Type B pancreatic cell (in vitro differentiated cells): ENCODE data around the gene RBBP8NL. TPM values are rescaled to one million over a fixed set of nuclear protein-coding genes. Genes with fewer than 3 reads are reported as not detected.

ENCODE experiments used
- DNase-seq: peaks from one replicate; pipeline ENCODE4 v3.0.0; 2021; ENCODE audit warnings: mixed read lengths; ENCODE audit not compliant: unreplicated experiment; ENCODE audit errors: extremely low spot score
- H3K27ac Mint-ChIP-seq: 2 replicates; pipeline ENCODE4 v1.8.0; 2021; ENCODE audit warnings: mild to moderate bottlenecking, mixed read lengths
- H3K27me3 Mint-ChIP-seq: 2 replicates; pipeline ENCODE4 v1.8.0; 2021; ENCODE audit warnings: mixed read lengths
- H3K36me3 Mint-ChIP-seq: 2 replicates; pipeline ENCODE4 v1.8.0; 2021; ENCODE audit warnings: mixed read lengths
- H3K4me1 Mint-ChIP-seq: one replicate; pipeline ENCODE4 v1.8.0; 2021; ENCODE audit warnings: mixed read lengths; ENCODE audit not compliant: unreplicated experiment
- H3K4me3 Mint-ChIP-seq: 2 replicates; pipeline ENCODE4 v1.8.0; 2021; ENCODE audit warnings: mild to moderate bottlenecking, mixed read lengths
- H3K9me3 Mint-ChIP-seq: 2 replicates; pipeline ENCODE4 v1.8.0; 2021; ENCODE audit warnings: mixed read lengths
- total RNA-seq: library from RNA; stranded (reverse); gene quantifications from 2 replicates; pipeline ENCODE4 v1.2.1, GENCODE V29; 2021; ENCODE audit warnings: low replicate concordance
- TF ChIP-seq, protein P1 (sequence below): fragments of 200-600 bp; sonication (generic); conservative IDR thresholded peaks from 2 replicates; pipeline ENCODE4 v1.5.0; 2021; ENCODE audit warnings: antibody characterized with exemption, mild to moderate bottlenecking

RBBP8NL gene
- total RNA-seq, 1 donor from 2014 or later, result 7.3 TPM

GRCh38 chr20:62400541-62400940 lies 26.8 kb downstream of the RBBP8NL start:
- no peak overlapping the region for H3K27ac Mint-ChIP-seq
- peaks cover 10% of the 10 kb centered on the region for H3K4me1 Mint-ChIP-seq
- no peak for DNase-seq
- TF ChIP-seq, protein P1, sequence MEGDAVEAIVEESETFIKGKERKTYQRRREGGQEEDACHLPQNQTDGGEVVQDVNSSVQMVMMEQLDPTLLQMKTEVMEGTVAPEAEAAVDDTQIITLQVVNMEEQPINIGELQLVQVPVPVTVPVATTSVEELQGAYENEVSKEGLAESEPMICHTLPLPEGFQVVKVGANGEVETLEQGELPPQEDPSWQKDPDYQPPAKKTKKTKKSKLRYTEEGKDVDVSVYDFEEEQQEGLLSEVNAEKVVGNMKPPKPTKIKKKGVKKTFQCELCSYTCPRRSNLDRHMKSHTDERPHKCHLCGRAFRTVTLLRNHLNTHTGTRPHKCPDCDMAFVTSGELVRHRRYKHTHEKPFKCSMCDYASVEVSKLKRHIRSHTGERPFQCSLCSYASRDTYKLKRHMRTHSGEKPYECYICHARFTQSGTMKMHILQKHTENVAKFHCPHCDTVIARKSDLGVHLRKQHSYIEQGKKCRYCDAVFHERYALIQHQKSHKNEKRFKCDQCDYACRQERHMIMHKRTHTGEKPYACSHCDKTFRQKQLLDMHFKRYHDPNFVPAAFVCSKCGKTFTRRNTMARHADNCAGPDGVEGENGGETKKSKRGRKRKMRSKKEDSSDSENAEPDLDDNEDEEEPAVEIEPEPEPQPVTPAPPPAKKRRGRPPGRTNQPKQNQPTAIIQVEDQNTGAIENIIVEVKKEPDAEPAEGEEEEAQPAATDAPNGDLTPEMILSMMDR, result no peak
- H3K9me3 Mint-ChIP-seq, result no peaks in the 10 kb centered on the region
- no peak overlapping the region for H3K4me3 Mint-ChIP-seq
- H3K27me3 Mint-ChIP-seq, result no peaks in the 10 kb centered on the region
- H3K36me3 Mint-ChIP-seq, result no peaks in the 10 kb centered on the region

DNA sequence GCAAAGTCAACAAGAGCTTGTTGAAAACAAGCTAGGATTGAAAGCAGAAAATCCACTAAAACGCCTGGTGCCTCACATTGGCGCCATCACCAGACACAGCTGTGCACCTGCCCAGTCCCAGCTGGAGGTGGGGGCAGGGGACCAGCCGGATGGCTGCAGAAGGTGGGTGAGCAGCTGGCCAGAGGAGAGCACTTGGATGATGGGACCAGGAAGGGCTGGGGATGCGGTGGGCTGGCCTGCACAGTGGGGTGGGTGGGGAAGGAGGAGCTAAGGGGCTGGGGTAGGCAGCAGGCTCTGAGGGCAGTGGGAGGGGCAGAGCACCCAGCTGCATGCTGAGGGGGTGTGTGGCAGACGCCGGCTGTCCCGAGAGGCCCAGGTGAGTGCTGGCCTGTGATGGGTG lies 27.3 kb downstream of the RBBP8NL start:
- Mint-ChIP-seq H3K27me3 (no peaks in the 10 kb centered on the region), H3K36me3 (no peaks in the 10 kb centered on the region), H3K9me3 (no peaks in the 10 kb centered on the region), H3K4me3 (no peak overlapping the region), H3K4me1 (peaks cover 4% of the 10 kb centered on the region), H3K27ac (no peak overlapping the region)
- DNase-seq, result no peak
- TF ChIP-seq, protein P1, result no peak

DNA sequence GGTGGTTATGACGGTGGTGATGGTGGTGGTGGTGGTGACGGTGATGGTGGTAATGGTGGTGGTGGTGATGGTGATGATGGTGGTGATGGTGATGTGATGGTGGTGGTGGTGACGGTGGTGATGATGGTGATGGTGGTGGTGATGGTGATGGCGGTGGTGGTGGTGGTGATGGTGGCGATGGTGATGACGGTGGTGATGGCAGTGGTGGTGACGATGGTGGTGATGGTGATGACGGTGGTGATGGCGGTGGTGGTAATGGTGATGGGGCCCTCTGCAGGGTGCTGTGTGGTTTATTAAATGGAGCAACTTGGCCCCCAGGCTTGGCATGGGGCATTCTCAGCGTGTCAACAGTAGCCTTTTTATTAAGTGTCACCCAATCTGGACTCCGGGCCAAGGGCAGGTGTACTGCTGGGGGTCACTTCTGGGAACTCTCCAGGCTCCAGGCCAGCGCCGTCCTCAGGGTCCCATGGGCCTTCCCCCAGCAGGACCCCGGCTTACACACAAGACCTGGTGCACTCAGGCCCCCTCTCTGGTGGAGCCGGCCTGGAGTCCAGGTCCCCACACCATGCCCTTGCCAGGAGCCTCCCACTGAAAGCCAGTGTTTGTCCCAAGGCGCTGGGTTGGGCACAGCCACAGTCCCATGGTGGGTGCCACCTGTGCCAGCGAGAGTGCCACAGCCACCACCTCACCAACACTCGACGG lies 29.1 kb downstream of the RBBP8NL start:
- Mint-ChIP-seq H3K36me3 (no peaks in the 10 kb centered on the region), H3K27ac (no peak overlapping the region), H3K4me1 (peaks cover 3% of the 10 kb centered on the region), H3K9me3 (no peaks in the 10 kb centered on the region), H3K27me3 (no peaks in the 10 kb centered on the region), H3K4me3 (no peak overlapping the region)
- no peak for DNase-seq
- TF ChIP-seq, protein P1, result no peak

- no peak for DNase-seq
- Mint-ChIP-seq H3K9me3 (no peaks in the 10 kb centered on the region), H3K36me3 (no peaks in the 10 kb centered on the region), H3K4me3 (no peak overlapping the region), H3K27me3 (no peaks in the 10 kb centered on the region), H3K4me1 (no peaks in the 10 kb centered on the region), H3K27ac (no peak overlapping the region)
- TF ChIP-seq, protein P1, result no peak
These were observed 30.7 kb downstream of the RBBP8NL start for GRCh38 chr20:62396367-62397239.

GRCh38 chr20:62395311-62396242 lies 31.8 kb downstream of the RBBP8NL start:
- no peaks in the 10 kb centered on the region for H3K9me3 Mint-ChIP-seq
- DNase-seq, result no peak
- no peaks in the 10 kb centered on the region for H3K27me3 Mint-ChIP-seq
- H3K27ac Mint-ChIP-seq, result no peak overlapping the region
- H3K4me1 Mint-ChIP-seq, result no peaks in the 10 kb centered on the region
- TF ChIP-seq, protein P1, result no peak
- H3K36me3 Mint-ChIP-seq, result no peaks in the 10 kb centered on the region
- H3K4me3 Mint-ChIP-seq, result no peak overlapping the region
